ENCODE results near the gene C1GALT1C1L.
"Not testable (repeated sequence)": the region's sequence is repeated elsewhere in the genome, so short reads cannot be mapped to it uniquely, and the experiment has no call there.

The C1GALT1C1L gene

DNA sequence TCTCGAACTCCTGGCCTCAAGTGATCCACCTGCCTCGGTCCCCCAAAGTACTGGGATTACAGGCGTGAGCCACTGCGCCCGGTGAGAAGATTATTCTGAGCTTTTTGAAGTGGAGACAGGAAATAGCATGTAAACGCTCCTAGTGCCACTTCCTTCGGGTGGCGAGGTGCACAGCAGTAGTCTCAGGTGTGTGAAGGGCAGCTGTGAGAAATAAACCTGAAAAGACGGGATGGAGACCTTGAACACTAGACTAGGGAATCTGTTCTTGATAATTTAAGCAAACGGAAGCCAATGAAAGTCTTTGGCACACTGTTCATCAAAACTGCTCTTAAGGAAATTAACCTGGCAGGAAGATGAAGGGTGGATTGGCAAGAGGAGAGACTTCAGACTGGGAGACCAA lies 39.6 kb downstream of the C1GALT1C1L start:
- no peak for TF ChIP-seq CTCF (IDR thresholded peaks at IDR 0.05; ENCODE audit: extremely low read depth, insufficient read depth, missing control alignments)
- DNase-seq (ENCODE audit: low spot score) = no peak
- in situ Hi-C loops (cut with MboI; ENCODE audit: low pct_unique_long_range_greater_than_20kb, low sequenced_read_pairs, unreplicated experiment) = no loop called here

GRCh38 chr2:43636153-43636552 lies 40.1 kb downstream of the C1GALT1C1L start:
- in situ Hi-C loops (cut with MboI; ENCODE audit: low pct_unique_long_range_greater_than_20kb, low sequenced_read_pairs, unreplicated experiment) = not testable (repeated sequence)

GRCh38 chr2:43634604-43635306 lies 41.5 kb downstream of the C1GALT1C1L start:
- no peak for TF ChIP-seq CTCF (IDR thresholded peaks at IDR 0.05; ENCODE audit: extremely low read depth, insufficient read depth, missing control alignments)
- in situ Hi-C loops (cut with MboI; ENCODE audit: low pct_unique_long_range_greater_than_20kb, low sequenced_read_pairs, unreplicated experiment) = no loop called here
- no peak for DNase-seq (ENCODE audit: low spot score)

More at GRCh38 chr2:43636153-43636552, 40.1 kb downstream of the C1GALT1C1L start:
- not testable (repeated sequence) for DNase-seq (ENCODE audit: low spot score)

DNA sequence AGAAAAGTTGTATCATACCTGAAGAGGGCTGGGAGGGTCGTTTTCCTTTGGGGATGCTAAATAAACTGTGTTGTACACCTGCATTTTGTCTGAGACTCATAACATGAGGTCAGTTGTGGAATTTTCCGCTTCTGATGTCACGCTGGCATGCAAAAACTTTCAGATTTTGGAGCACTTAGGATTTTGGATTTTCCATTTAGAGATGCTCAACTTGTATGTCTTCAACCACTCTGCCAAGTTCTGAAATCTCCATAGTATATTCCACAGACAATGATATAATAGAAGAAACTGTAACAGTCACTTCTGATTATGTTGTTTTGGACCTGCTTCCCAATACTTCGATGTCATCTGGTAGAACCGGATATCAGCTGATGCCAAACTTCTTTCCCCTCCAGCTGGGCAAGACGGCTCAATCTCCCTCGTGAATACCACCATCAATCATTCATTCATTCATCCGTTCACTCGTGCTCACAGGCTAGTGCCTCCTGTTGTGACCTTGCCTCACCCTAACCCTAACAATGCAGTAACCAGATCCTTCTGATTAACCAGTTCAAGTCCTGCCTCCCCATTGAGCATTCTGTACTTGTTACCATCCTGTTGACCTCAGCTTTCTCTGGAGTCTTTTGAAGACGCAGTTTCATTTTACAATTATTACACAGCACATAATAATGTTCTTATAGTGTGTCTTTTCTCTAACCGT lies 44.5 kb downstream of the C1GALT1C1L start:
- no peak for TF ChIP-seq CTCF (IDR thresholded peaks at IDR 0.05; ENCODE audit: extremely low read depth, insufficient read depth, missing control alignments)
- in situ Hi-C loops (cut with MboI; ENCODE audit: low pct_unique_long_range_greater_than_20kb, low sequenced_read_pairs, unreplicated experiment) = no loop called here
- DNase-seq (ENCODE audit: low spot score) = no peak

Data from GM13977 (cell line).